ACC112 (cell line): ENCODE measurements around the gene MAP4K2.
A peak's percentile ranks its signal among the peaks of the same experiment; 100 is the strongest.

Source experiments
- H2AFZ ChIP-seq: fragments of 200-600 bp; sonication (generic); one replicate; pipeline ENCODE4 v1.6.0; 2017; ENCODE audit warnings: antibody characterized with exemption, low read length; ENCODE audit not compliant: unreplicated experiment
- H3K27ac ChIP-seq: fragments of 200-600 bp; sonication (generic); 2 replicates; pipeline ENCODE4 v1.5.1; 2014; ENCODE audit warnings: low read depth, mild to moderate bottlenecking, antibody characterized with exemption, low read length, moderate library complexity
- H3K27me3 ChIP-seq: fragments of 200-600 bp; sonication (generic); 2 replicates; pipeline ENCODE4 v1.6.1; 2014; ENCODE audit warnings: mild to moderate bottlenecking, antibody characterized with exemption, low read length, moderate library complexity, mixed read lengths; ENCODE audit not compliant: insufficient read depth
- H3K36me3 ChIP-seq: fragments of 200-600 bp; sonication (generic); 2 replicates; pipeline ENCODE4 v1.6.1; 2016; ENCODE audit warnings: mild to moderate bottlenecking, antibody characterized with exemption, low read length, moderate library complexity, mixed read lengths; ENCODE audit not compliant: insufficient read depth
- H3K4me1 ChIP-seq: fragments of 200-600 bp; sonication (generic); one replicate; pipeline ENCODE4 v1.6.1; 2016; ENCODE audit warnings: low read length, mixed read lengths; ENCODE audit not compliant: insufficient read depth, unreplicated experiment, control insufficient read depth
- H3K4me3 ChIP-seq: fragments of 200-600 bp; sonication (generic); 2 replicates; pipeline ENCODE4 v1.5.1; 2014; ENCODE audit warnings: mild to moderate bottlenecking, low read depth, low read length
- H3K79me2 ChIP-seq: fragments of 200-600 bp; sonication (generic); one replicate; pipeline ENCODE4 v1.6.0; 2016; ENCODE audit warnings: low read length; ENCODE audit not compliant: control insufficient read depth, unreplicated experiment, insufficient read depth

Gene MAP4K2

DNA sequence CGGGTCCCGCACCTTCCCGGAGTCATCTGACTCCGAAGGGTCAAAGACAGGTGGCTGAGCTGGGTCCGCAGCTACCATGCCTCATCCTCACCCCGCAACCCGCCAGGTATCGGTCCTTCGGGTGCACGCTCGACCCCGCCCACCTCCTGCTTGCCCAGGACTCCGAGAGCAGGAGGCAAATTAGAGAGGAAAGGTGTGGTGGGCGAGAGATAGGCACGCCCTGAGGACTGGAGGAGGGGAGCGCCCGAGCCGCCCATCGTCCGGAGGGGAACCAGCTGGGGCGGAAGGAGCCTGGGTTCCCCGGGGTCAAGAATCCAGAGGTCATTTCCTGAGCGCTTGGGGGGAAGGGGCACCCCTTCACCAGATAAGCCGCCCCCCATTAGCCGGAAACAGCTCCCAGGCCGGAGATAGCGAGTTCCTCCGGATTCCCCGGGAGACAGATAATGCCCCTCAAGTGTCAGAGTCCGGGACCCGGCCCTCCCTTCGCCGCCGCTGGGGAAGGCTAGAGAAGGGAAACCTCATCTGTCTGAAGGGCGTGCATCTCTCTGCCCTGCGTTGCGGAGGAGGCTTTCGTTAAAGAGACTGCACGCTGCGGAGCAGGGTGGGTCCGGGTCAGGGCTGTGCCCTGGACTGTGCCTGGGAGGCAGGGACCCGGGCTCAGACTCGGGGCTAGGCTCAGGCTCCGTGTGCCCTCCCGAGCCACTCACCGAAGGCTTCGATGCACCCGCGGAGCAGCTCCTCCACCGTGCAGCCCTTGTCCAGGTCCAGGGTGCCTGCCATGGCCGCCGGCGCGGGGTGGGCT is 60.7 kb downstream of the MAP4K2 start:
- Histone ChIP-seq H3K79me2 (no peaks in the 10 kb centered on the region), H3K4me3 (peak overlapping the region; percentile 70), H3K36me3 (no peaks in the 10 kb centered on the region), H3K27ac (no peak overlapping the region), H3K4me1 (peaks cover 11% of the 10 kb centered on the region), H3K27me3 (peaks cover 33% of the 10 kb centered on the region), H2AFZ (no peak overlapping the region)

DNA sequence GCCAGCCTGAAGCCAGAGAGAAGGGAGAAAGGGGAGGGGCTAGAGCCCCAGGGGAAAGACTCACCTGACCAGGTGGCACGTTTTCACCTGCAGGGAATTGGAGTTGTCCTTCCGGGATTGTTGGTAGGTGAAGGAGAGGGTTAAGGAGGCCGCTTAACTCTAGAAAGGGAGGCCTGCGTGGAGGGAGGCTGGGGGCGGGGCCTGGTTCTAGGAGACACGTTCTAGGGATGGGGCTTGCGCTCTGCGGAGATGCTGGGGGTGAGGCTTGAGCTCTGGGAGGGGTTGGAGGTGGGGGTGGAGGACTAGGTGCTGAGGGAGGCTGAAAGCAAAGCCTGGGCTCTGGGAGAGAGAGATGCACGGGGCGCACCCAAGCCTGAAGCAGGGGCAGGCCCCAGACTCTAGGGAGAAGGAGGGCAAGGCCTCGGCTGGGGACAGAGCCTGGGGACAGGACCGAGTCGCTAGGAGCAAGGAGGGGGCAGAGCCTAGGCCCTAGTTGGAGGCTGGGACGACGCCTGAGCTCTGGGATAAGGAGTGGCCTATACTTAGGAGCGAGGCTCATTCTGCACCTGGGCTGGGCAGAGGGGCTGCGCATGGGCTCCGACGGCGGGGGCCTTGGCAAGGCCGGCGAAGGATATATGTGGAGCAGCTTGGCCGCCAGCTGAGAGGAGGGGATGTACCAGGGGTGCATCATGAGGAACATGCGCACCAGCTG is 61.5 kb downstream of the MAP4K2 start:
- Histone ChIP-seq H3K27me3 (peaks cover 33% of the 10 kb centered on the region), H3K36me3 (no peaks in the 10 kb centered on the region), H3K27ac (no peak overlapping the region), H2AFZ (no peak overlapping the region), H3K4me1 (peaks cover 11% of the 10 kb centered on the region), H3K4me3 (no peak overlapping the region), H3K79me2 (no peaks in the 10 kb centered on the region)

DNA sequence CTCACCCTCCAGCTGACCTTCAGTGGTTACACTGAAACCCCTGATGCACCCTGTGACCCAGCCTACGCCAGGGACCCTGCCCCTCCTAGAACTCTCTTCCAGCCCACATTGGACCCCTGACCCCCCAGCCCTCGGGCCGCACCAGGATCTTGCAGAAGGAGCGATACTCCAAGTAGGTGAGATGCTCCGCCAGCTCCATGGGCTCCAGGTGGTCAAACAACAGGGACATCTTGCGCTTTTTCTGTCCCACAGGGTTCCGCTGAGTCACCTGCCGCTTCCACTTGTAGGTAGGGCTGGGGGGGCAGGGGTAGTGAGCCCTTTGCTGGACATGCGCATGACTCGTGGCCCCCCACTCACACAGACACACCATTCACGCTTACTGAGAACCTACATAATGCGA is 63.1 kb downstream of the MAP4K2 start:
- no peaks in the 10 kb centered on the region for H3K36me3 ChIP-seq
- H3K79me2 ChIP-seq, result no peaks in the 10 kb centered on the region
- H3K27ac ChIP-seq, result no peak overlapping the region
- H3K4me3 ChIP-seq, result no peak overlapping the region
- peaks cover 5% of the 10 kb centered on the region for H3K4me1 ChIP-seq
- H2AFZ ChIP-seq, result no peak overlapping the region
- peaks cover 24% of the 10 kb centered on the region for H3K27me3 ChIP-seq

DNA sequence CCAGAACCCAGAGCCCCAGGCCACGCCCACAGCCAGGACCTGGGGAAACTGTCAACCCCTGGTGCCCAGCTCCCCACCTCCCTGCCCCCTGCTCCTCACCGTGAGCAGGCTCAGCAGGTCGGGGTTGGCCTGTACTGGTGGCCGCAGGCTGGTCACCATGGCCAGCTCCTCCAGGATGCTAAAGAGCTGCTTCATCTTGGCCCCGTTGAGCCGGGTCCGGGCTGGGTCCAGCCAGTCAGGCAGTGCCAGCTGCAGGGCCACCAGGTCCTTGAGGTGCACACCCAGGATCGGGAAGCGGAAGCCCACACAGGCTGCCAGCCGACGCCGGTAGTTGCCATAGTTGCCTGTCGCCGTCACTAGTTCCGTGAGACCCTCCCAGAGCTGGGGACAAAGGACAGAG is 66.4 kb downstream of the MAP4K2 start:
- Histone ChIP-seq H3K27me3 (0 out of 2 replicates have a peak, but pooled peaks cover 8% of the 10 kb centered on the region), H2AFZ (no peak overlapping the region), H3K36me3 (no peaks in the 10 kb centered on the region), H3K4me1 (no peaks in the 10 kb centered on the region), H3K79me2 (no peaks in the 10 kb centered on the region), H3K27ac (no peak overlapping the region), H3K4me3 (no peak overlapping the region)

DNA sequence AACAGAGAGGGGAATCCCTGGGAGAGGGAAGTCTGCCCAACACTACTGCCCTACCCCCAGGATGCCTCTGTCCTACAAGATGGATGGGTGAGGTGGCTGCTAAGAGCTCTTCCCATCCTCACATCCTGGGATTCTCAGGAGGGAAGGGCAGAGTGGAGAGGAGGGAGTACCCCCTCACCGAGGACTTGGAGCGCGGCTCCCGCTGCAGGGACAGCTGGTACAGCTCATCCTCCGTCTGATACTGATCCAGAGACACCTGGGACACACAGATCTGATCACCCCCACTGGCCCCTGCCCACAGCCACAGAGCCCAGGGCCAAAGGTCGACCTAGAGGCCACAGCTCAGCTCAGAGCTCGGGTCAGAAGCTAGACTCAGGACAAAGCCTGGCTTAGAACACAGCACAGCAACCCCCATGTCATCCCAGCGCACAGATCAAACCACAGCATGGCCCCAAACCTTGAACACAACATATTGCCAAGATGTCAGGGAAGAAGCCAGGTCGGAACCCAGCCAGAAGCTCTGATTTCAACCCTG is 67.2 kb downstream of the MAP4K2 start:
- Histone ChIP-seq H3K79me2 (no peaks in the 10 kb centered on the region), H3K36me3 (no peaks in the 10 kb centered on the region), H3K27ac (no peak overlapping the region), H2AFZ (no peak overlapping the region), H3K27me3 (0 out of 2 replicates have a peak, but pooled peaks cover 7% of the 10 kb centered on the region), H3K4me3 (no peak overlapping the region), H3K4me1 (no peaks in the 10 kb centered on the region)
